HG03280 (cell line): ENCODE measurements around the gene UNC5CL.

Experiments used
- ATAC-seq: cut with Tn5 transposase; IDR thresholded peaks from one replicate; pipeline ENCODE4 v1.9.1; 2021; ENCODE audit warnings: mild to moderate bottlenecking, moderate library complexity; ENCODE audit not compliant: unreplicated experiment

The UNC5CL gene

GRCh38 chr6:41063884-41064285 is 24.9 kb upstream of the UNC5CL start:
- no peak for ATAC-seq

- ATAC-seq = no peak
These were observed 23.0 kb upstream of the UNC5CL start for GRCh38 chr6:41062056-41062455.

- no peak for ATAC-seq
These were observed 22.2 kb upstream of the UNC5CL start for GRCh38 chr6:41061196-41061726.

GRCh38 chr6:41059556-41059955 is 20.5 kb upstream of the UNC5CL start:
- ATAC-seq = no peak

GRCh38 chr6:41058783-41059181 is 19.8 kb upstream of the UNC5CL start:
- no peak for ATAC-seq

GRCh38 chr6:41056768-41057490 is 17.9 kb upstream of the UNC5CL start:
- ATAC-seq = no peak

GRCh38 chr6:41055149-41055548 is 16.1 kb upstream of the UNC5CL start:
- ATAC-seq = no peak

GRCh38 chr6:41054511-41054910 is 15.5 kb upstream of the UNC5CL start:
- ATAC-seq = no peak

- ATAC-seq = no peak
These were observed 14.0 kb upstream of the UNC5CL start, which contains the start of gene APOBEC2 for GRCh38 chr6:41053041-41053440. Gene APOBEC2 (plus strand): TSS chr6:41053202. CDS start chr6:41053348, 146 bp downstream.

GRCh38 chr6:41051873-41052272 is 12.9 kb upstream of the UNC5CL start:
- ATAC-seq = no peak

GRCh38 chr6:41050536-41050935 is 11.5 kb upstream of the UNC5CL start:
- ATAC-seq = no peak

GRCh38 chr6:41049955-41050354 is 10.9 kb upstream of the UNC5CL start:
- ATAC-seq = no peak

- no peak for ATAC-seq
These were observed 10.5 kb upstream of the UNC5CL start for GRCh38 chr6:41049521-41049920.

GRCh38 chr6:41047745-41048732 is 9.0 kb upstream of the UNC5CL start:
- no peak for ATAC-seq

- ATAC-seq = no peak
These were observed 8.3 kb upstream of the UNC5CL start for GRCh38 chr6:41047306-41047705.

- no peak for ATAC-seq
These were observed 7.1 kb upstream of the UNC5CL start for GRCh38 chr6:41046084-41046483.

- ATAC-seq = no peak
These were observed 6.6 kb upstream of the UNC5CL start for GRCh38 chr6:41045664-41046063.

- ATAC-seq = no peak
These were observed 4.1 kb upstream of the UNC5CL start for GRCh38 chr6:41043151-41043550.

GRCh38 chr6:41042226-41043055 is 3.4 kb upstream of the UNC5CL start, which contains the start of gene TSPO2:
Gene TSPO2 (plus strand): TSS chr6:41042467. CDS start chr6:41042986, 519 bp downstream.
- no peak for ATAC-seq

- no peak for ATAC-seq
These were observed 2.0 kb upstream of the UNC5CL start for GRCh38 chr6:41040940-41041536.
